Left ventricle myocardium inferior (tissue), 1 donor: ENCODE data around the gene COMTD1. TPM values are rescaled to one million over a fixed set of nuclear protein-coding genes. Genes with fewer than 3 reads are reported as not detected.

ENCODE experiments used
- DNase-seq: peaks from one replicate; pipeline ENCODE4 v3.0.0-alpha.2; 2020
- H3K27ac ChIP-seq: fragments of 200-600 bp; replicated peaks from 2 replicates; pipeline ENCODE4 v1.8.0; 2021
- H3K27me3 ChIP-seq: fragments of 200-600 bp; 2 replicates; pipeline ENCODE4 v1.8.0; 2021; ENCODE audit warnings: low read depth
- H3K36me3 ChIP-seq: fragments of 200-600 bp; 2 replicates; pipeline ENCODE4 v1.8.0; 2021
- H3K4me1 ChIP-seq: fragments of 200-600 bp; 2 replicates; pipeline ENCODE4 v1.8.0; 2021
- H3K4me3 ChIP-seq: fragments of 200-600 bp; 2 replicates; pipeline ENCODE4 v1.8.0; 2021; ENCODE audit warnings: mild to moderate bottlenecking, moderate library complexity
- H3K9me3 ChIP-seq: fragments of 200-600 bp; replicated peaks from 2 replicates; pipeline ENCODE4 v1.8.0; 2021
- intact Hi-C: fragments of 100-400 bp; cut with micrococcal nuclease; formaldehyde crosslinking; loops from one replicate; pipeline ENCODE4 v1.11.0; 2022
- total RNA-seq: library from RNA; stranded (reverse); fragmentation: NEBNext Ultra II Directional; extraction: Animal tissue kit (Norgen Biotek cat#: 25700); gene quantifications from one replicate; pipeline ENCODE4 v1.2.1, GENCODE V29; 2021
- TF ChIP-seq, protein P1 (sequence below): fragments of 200-600 bp; IDR thresholded peaks from 2 replicates; pipeline ENCODE4 v1.8.0; 2021; ENCODE audit warnings: antibody characterized with exemption, mild to moderate bottlenecking, borderline replicate concordance
- donor health status: DM: no; HTN: yes; CAD: no; lungs with severe emphysema.

COMTD1 gene
- total RNA-seq, 1 donor from 2014 or later, result 29.0 TPM

DNA sequence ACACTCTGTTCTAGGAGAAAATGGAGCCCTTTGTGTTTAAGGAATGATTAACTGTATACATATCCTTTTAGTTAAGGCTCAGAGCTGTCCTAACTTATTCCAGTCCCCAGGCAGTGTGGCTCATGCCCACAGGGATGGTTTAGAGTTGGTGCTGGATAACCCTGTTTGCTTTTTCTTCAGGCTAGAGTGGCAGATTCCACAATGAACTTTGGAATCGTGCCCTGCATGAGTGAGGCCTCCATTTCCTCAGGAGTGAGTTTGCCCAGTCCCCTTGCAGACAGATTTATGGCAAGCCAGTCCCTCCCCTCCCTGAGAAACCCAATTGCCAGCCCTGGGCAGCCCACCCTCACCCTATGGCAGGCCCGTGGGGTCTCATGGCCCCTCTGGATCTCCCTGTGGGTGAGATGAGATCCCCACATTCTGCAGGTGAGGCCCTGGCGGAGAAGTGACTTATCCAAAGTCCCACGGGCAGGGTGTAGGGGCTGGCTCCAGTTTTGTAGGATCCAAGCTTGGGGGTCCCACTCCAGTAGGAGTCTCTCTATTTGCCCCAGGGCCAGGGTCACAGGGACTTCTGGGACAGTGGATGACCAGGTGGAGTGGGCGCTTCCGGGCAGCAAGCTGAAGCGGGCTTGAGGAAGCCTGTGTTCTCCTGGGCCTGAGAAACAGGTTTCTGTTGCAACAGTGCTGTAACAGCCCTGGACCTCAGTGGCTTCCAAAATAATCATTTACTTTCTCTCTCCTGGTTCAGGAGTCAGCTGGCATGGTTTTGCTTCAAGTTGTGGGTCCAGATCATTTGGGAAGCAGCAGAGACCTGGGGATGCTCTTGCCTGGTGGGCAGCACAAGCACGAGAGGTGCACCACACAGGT, 9.0 kb upstream of the COMTD1 start:
- TF ChIP-seq, protein P1, sequence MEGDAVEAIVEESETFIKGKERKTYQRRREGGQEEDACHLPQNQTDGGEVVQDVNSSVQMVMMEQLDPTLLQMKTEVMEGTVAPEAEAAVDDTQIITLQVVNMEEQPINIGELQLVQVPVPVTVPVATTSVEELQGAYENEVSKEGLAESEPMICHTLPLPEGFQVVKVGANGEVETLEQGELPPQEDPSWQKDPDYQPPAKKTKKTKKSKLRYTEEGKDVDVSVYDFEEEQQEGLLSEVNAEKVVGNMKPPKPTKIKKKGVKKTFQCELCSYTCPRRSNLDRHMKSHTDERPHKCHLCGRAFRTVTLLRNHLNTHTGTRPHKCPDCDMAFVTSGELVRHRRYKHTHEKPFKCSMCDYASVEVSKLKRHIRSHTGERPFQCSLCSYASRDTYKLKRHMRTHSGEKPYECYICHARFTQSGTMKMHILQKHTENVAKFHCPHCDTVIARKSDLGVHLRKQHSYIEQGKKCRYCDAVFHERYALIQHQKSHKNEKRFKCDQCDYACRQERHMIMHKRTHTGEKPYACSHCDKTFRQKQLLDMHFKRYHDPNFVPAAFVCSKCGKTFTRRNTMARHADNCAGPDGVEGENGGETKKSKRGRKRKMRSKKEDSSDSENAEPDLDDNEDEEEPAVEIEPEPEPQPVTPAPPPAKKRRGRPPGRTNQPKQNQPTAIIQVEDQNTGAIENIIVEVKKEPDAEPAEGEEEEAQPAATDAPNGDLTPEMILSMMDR, result no peak
- intact Hi-C loops, result no loop called here
- peaks cover 7% of the 10 kb centered on the region for H3K9me3 ChIP-seq
- no peaks in the 10 kb centered on the region for H3K4me1 ChIP-seq
- H3K27ac ChIP-seq, result no peak overlapping the region
- DNase-seq, result no peak
- H3K27me3 ChIP-seq, result no peaks in the 10 kb centered on the region
- H3K36me3 ChIP-seq, result no peaks in the 10 kb centered on the region
- no peak overlapping the region for H3K4me3 ChIP-seq

- no peaks in the 10 kb centered on the region for H3K4me1 ChIP-seq
- H3K27ac ChIP-seq, result no peak overlapping the region
- intact Hi-C loops, result no loop called here
- TF ChIP-seq, protein P1, result no peak
- no peaks in the 10 kb centered on the region for H3K36me3 ChIP-seq
- peaks cover 7% of the 10 kb centered on the region for H3K9me3 ChIP-seq
- H3K27me3 ChIP-seq, result no peaks in the 10 kb centered on the region
- H3K4me3 ChIP-seq, result no peak overlapping the region
- no peak for DNase-seq
Observed at GRCh38 chr10:75243426-75243825, 7.7 kb upstream of the COMTD1 start.

DNA sequence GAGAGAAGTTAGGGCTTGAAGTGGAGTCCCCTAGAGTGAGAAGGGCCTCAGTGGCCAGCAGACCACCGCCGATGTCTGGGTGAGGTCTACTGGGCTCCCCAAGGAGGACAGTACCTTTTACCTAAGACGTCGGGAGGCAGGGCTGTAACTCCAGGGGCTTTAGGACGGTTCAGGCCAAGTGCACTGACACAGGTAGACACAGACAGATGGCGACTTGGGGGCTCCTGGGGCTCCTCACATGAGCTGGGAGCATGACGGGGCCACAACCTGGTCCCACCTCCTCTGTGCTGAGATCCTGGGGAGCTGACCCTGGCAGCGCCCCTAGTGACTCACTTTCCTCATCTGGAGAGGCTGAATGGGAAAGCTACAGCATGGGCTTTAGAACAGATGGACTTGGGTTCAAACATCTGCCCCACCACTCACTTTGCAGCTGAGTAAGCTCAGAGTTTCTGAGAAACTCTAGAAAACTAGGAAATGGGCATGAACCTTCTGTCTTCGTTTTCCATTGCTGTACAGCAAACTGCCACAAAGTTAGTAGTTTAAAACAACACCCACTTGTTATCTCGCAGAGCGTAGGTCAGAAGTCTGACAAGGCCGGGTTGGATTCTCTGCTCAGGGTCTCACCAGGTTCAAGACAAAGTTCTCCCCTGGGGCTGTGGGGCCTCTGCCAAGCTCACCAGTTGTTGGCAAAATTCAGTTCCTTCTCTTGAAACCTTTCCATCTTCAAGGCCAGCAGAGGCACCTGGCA, 4.7 kb upstream of the COMTD1 start:
- Histone ChIP-seq H3K4me1 (peaks cover 7% of the 10 kb centered on the region), H3K27ac (no peak overlapping the region), H3K27me3 (no peaks in the 10 kb centered on the region), H3K4me3 (no peak overlapping the region), H3K36me3 (no peaks in the 10 kb centered on the region), H3K9me3 (peaks cover 7% of the 10 kb centered on the region)
- intact Hi-C loops, result no loop called here
- TF ChIP-seq, protein P1, result no peak
- DNase-seq, result no peak

GRCh38 chr10:75239096-75239790, 3.5 kb upstream of the COMTD1 start:
- Histone ChIP-seq H3K4me3 (no peak overlapping the region), H3K27me3 (no peaks in the 10 kb centered on the region), H3K4me1 (peaks cover 20% of the 10 kb centered on the region), H3K9me3 (peaks cover 5% of the 10 kb centered on the region), H3K36me3 (no peaks in the 10 kb centered on the region), H3K27ac (no peak overlapping the region)
- TF ChIP-seq, protein P1, result no peak
- intact Hi-C loops, result loop anchor here (10.0 kb wide), 1 partner anchor 974 kb away; no protein-coding TSS in a partner anchor
- no peak for DNase-seq
